Measurements from ENCODE around the gene IPO8.

IPO8 gene

DNA sequence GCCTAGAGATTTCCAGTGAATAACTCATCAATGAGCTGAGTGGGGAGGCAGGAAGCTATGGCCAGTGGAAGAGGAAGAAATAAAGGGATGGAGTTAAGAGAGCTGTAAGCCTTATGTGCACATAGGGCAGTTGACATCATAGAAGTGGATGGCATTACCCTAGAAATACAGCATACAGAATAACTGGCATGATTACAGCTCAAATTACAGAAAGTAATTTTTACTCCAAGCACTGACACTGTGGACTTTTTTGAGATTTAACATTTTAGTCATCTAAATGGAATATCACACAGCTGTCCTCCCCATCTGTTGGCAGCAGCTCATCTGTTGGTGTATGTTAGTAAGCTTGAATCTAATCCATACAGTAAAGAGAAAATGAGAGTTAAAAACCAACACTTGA, 5.4 kb upstream of the IPO8 start:
- no peak for TF ChIP-seq TAF1 (IDR thresholded peaks at IDR 0.05; ENCODE audit: borderline replicate concordance, insufficient read depth, low read length)
- TF ChIP-seq, protein P1, sequence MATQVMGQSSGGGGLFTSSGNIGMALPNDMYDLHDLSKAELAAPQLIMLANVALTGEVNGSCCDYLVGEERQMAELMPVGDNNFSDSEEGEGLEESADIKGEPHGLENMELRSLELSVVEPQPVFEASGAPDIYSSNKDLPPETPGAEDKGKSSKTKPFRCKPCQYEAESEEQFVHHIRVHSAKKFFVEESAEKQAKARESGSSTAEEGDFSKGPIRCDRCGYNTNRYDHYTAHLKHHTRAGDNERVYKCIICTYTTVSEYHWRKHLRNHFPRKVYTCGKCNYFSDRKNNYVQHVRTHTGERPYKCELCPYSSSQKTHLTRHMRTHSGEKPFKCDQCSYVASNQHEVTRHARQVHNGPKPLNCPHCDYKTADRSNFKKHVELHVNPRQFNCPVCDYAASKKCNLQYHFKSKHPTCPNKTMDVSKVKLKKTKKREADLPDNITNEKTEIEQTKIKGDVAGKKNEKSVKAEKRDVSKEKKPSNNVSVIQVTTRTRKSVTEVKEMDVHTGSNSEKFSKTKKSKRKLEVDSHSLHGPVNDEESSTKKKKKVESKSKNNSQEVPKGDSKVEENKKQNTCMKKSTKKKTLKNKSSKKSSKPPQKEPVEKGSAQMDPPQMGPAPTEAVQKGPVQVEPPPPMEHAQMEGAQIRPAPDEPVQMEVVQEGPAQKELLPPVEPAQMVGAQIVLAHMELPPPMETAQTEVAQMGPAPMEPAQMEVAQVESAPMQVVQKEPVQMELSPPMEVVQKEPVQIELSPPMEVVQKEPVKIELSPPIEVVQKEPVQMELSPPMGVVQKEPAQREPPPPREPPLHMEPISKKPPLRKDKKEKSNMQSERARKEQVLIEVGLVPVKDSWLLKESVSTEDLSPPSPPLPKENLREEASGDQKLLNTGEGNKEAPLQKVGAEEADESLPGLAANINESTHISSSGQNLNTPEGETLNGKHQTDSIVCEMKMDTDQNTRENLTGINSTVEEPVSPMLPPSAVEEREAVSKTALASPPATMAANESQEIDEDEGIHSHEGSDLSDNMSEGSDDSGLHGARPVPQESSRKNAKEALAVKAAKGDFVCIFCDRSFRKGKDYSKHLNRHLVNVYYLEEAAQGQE (IDR thresholded peaks at IDR 0.05; ENCODE audit: insufficient read depth in 1 of 2, low read depth in 2 of 2, low read length in 2 of 2): no peak
- no peak for TF ChIP-seq POLR2AphosphoS5 (IDR thresholded peaks at IDR 0.05; ENCODE audit: low read depth, low read length)
- TF ChIP-seq SIN3A (IDR thresholded peaks at IDR 0.05; ENCODE audit: borderline replicate concordance, insufficient read depth, low read length): no peak
- TF ChIP-seq FOXP2 (optimal IDR thresholded peaks at IDR 0.05; ENCODE audit: borderline replicate concordance, extremely low read depth, extremely low read length, insufficient read depth): no peak

DNA sequence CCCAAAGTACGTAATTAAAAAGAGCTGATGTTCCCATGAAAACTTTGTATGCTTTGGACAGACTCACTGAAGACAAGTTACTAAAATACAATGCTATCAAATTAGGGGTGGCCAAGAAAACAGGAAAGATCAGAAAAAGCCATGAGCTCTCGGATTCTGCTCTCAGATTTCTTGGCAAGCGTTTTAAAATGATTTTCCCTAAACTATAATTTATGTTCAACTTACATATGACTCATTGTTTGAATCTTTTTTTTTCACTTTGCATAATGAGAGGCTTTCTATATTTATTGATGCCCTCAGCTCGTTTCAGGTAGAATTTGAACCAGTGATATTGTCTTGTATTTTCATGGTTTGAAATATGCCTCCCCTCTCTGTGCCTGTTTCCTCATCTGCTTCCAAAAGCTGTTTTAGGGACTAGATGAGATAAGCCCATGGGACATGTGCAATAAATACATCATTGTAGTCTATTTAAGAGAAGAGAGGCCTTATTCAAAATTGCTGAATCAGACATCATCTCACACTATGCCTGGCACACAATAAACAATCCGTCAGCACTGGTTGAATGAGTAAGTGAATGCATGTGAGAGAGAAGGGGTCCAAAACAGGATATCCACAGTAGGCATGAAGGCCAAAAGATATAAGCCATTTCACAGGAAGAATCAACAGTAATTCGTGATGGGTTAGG, 4.7 kb upstream of the IPO8 start:
- TF ChIP-seq TAF1 (IDR thresholded peaks at IDR 0.05; ENCODE audit: borderline replicate concordance, insufficient read depth, low read length) (no peak), SIN3A (IDR thresholded peaks at IDR 0.05; ENCODE audit: borderline replicate concordance, insufficient read depth, low read length) (no peak), FOXP2 (optimal IDR thresholded peaks at IDR 0.05; ENCODE audit: borderline replicate concordance, extremely low read depth, extremely low read length, insufficient read depth) (no peak), POLR2AphosphoS5 (IDR thresholded peaks at IDR 0.05; ENCODE audit: low read depth, low read length) (no peak)
- TF ChIP-seq, protein P1 (IDR thresholded peaks at IDR 0.05; ENCODE audit: insufficient read depth in 1 of 2, low read depth in 2 of 2, low read length in 2 of 2): no peak

DNA sequence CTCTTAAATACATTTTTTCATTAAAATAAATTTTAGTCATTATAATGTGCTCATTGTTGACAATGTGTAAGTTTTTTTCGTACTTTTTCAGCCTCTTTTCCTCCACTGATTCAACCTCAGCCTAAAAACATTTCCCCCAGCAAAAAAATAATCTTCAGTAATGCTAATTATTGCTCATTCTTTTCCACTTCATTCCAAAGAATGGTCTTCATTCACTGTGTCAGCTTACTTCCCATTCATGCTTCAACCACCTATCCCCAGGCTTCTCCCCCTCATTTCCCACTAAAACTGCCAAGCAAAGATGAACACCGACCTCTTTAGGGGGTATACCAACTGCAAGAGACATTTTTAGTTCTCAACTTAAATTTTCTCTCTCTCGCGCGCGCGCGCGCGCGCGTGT, 2.7 kb upstream of the IPO8 start:
- TF ChIP-seq POLR2AphosphoS5 (IDR thresholded peaks at IDR 0.05; ENCODE audit: low read depth, low read length) (no peak), TAF1 (IDR thresholded peaks at IDR 0.05; ENCODE audit: borderline replicate concordance, insufficient read depth, low read length) (no peak), SIN3A (IDR thresholded peaks at IDR 0.05; ENCODE audit: borderline replicate concordance, insufficient read depth, low read length) (no peak), FOXP2 (optimal IDR thresholded peaks at IDR 0.05; ENCODE audit: borderline replicate concordance, extremely low read depth, extremely low read length, insufficient read depth) (no peak)
- TF ChIP-seq, protein P1 (IDR thresholded peaks at IDR 0.05; ENCODE audit: insufficient read depth in 1 of 2, low read depth in 2 of 2, low read length in 2 of 2): no peak

DNA sequence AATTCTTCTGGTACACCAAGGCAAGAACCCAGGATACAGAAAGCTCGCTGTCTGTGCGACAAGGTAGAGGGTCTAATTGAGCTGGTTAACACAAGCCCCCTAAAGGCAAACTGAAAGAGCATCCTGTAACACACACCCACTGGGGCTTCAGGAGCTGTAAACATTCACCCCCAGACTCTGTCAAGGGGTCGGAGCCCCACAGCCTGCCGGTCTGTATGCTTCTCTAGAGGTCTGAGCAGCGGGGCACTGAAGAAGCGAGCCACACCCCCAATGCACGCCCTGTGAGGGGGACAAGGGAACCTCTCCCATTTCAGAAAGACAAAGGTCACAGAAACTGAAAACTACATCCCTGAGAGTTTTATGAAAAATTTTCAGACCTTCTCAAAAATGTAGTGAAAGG, 1.3 kb upstream of the IPO8 start:
- no peak for TF ChIP-seq TAF1 (IDR thresholded peaks at IDR 0.05; ENCODE audit: borderline replicate concordance, insufficient read depth, low read length)
- TF ChIP-seq, protein P1 (IDR thresholded peaks at IDR 0.05; ENCODE audit: insufficient read depth in 1 of 2, low read depth in 2 of 2, low read length in 2 of 2): no peak
- no peak for TF ChIP-seq SIN3A (IDR thresholded peaks at IDR 0.05; ENCODE audit: borderline replicate concordance, insufficient read depth, low read length)
- no peak for TF ChIP-seq FOXP2 (optimal IDR thresholded peaks at IDR 0.05; ENCODE audit: borderline replicate concordance, extremely low read depth, extremely low read length, insufficient read depth)
- TF ChIP-seq POLR2AphosphoS5 (IDR thresholded peaks at IDR 0.05; ENCODE audit: low read depth, low read length): no peak

Measured in PFSK-1 (cell line).